ENCODE data around the gene RARRES2.

RARRES2 gene

GRCh38 chr7:150363370-150363769, 21.9 kb upstream of the RARRES2 start:
- no peak for DNase-seq (ENCODE audit: extremely low read depth in 1 of 2, low read depth in 1 of 2)

- no peak for DNase-seq (ENCODE audit: extremely low read depth in 1 of 2, low read depth in 1 of 2)
Measured at GRCh38 chr7:150361807-150362621, 20.6 kb upstream of the RARRES2 start.

GRCh38 chr7:150361402-150361801, 20.0 kb upstream of the RARRES2 start:
- DNase-seq (ENCODE audit: extremely low read depth in 1 of 2, low read depth in 1 of 2), result no peak

GRCh38 chr7:150360363-150361058, 19.1 kb upstream of the RARRES2 start:
- DNase-seq (ENCODE audit: extremely low read depth in 1 of 2, low read depth in 1 of 2), result no peak

GRCh38 chr7:150359622-150360362, 18.4 kb upstream of the RARRES2 start:
- no peak for DNase-seq (ENCODE audit: extremely low read depth in 1 of 2, low read depth in 1 of 2)

- DNase-seq (ENCODE audit: extremely low read depth in 1 of 2, low read depth in 1 of 2), result no peak
Measured at GRCh38 chr7:150358988-150359621, 17.7 kb upstream of the RARRES2 start.

- DNase-seq (ENCODE audit: extremely low read depth in 1 of 2, low read depth in 1 of 2), result no peak
Measured at GRCh38 chr7:150358433-150358832, 17.0 kb upstream of the RARRES2 start.

GRCh38 chr7:150357771-150358427, 16.5 kb upstream of the RARRES2 start:
- DNase-seq (ENCODE audit: extremely low read depth in 1 of 2, low read depth in 1 of 2), result no peak

GRCh38 chr7:150357270-150357669, 15.8 kb upstream of the RARRES2 start:
- peak; percentile 53 to 59 for DNase-seq (ENCODE audit: extremely low read depth in 1 of 2, low read depth in 1 of 2)

GRCh38 chr7:150356265-150356897, 15.0 kb upstream of the RARRES2 start:
- DNase-seq (ENCODE audit: extremely low read depth in 1 of 2, low read depth in 1 of 2), result no peak

- no peak for DNase-seq (ENCODE audit: extremely low read depth in 1 of 2, low read depth in 1 of 2)
Measured at GRCh38 chr7:150355666-150356059, 14.2 kb upstream of the RARRES2 start.

GRCh38 chr7:150351587-150352194, 10.3 kb upstream of the RARRES2 start:
- no peak for DNase-seq (ENCODE audit: extremely low read depth in 1 of 2, low read depth in 1 of 2)

GRCh38 chr7:150346922-150347321, 5.5 kb upstream of the RARRES2 start:
- DNase-seq (ENCODE audit: extremely low read depth in 1 of 2, low read depth in 1 of 2), result no peak

- DNase-seq (ENCODE audit: extremely low read depth in 1 of 2, low read depth in 1 of 2), result no peak
Measured at GRCh38 chr7:150345012-150345411, 3.6 kb upstream of the RARRES2 start.

- DNase-seq (ENCODE audit: extremely low read depth in 1 of 2, low read depth in 1 of 2), result no peak
Measured at GRCh38 chr7:150344299-150344698, 2.9 kb upstream of the RARRES2 start.

GRCh38 chr7:150343225-150343624, 1.8 kb upstream of the RARRES2 start:
- no peak for DNase-seq (ENCODE audit: extremely low read depth in 1 of 2, low read depth in 1 of 2)

- no peak for DNase-seq (ENCODE audit: extremely low read depth in 1 of 2, low read depth in 1 of 2)
Measured at GRCh38 chr7:150342121-150342408, 636 bp upstream of the RARRES2 start.

GRCh38 chr7:150340875-150341262, 560 bp downstream of the RARRES2 start:
- DNase-seq (ENCODE audit: extremely low read depth in 1 of 2, low read depth in 1 of 2), result no peak

- no peak for DNase-seq (ENCODE audit: extremely low read depth in 1 of 2, low read depth in 1 of 2)
Measured at GRCh38 chr7:150340024-150340749, 1.2 kb downstream of the RARRES2 start.

Measured in activated CD8-positive, alpha-beta memory T cell treated with anti-CD3 and anti-CD28 coated beads for 1 hour (primary cell).